Midbrain (tissue), 1 donor: ENCODE results near the gene KCNK15.
A peak's percentile ranks its signal among the peaks of the same experiment; 100 is the strongest.

Experiments used
- DNase-seq: peaks from one replicate; lab custom pipeline; 2025; lab: John Stamatoyannopoulos, UW

Gene KCNK15

DNA sequence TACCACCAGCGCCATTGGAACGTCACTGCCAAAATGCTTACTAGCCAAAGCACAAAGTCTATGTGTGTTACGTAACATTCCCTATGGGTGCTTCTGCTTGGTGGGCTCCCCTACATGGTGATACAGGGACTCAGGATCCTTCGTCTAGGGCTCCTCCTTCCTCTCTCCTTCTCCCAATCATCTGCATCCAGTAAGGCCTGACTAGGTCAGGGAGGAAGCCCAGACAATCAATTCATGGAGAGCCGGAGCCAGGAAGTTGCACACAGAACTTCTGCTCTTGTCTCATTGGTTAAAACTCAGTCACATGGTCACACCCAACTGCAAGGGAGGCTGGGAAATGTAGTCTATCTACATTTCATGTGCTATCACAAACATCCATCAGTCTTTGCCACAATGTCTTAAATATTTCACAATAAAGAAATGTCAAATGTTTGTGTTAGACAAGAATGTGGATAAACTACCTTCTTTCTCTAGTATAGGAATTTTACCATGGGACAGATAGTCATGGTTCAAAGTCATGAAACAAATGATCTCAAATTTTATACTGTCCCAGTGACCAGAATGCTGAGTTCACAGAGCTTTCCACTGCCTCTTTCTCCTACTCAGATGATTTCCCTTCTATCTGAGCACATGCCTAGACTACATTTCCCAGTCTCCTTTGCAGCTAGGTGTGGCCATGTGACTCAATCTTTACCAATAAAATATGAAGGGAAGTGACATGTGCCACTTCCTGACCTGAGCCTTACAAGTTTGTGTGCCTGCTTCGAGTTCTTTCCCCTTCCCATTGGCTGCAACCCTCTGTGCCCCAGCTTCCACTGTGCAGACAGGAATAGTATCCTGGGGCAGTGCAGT lies 9.3 kb upstream of the KCNK15 start:
- peak; percentile 88 for DNase-seq

DNA sequence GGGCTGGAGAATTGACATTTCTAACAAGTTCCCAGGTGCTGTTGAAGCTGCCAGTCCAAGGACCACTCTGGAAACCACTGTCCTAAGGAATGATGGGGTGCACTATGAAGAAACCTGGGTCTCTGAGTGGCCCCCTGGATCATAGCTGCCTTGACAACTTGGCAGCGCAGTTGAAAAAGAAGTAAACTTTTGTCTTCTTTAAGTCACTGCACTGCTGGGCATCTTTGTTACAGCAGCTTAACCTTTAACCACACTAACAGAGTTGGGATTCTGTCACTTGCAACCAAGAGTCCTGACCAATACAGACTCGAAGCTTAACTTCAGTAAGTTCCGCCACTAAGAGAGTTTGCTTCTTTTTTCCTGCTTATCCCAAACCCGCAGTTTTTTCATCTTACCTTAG lies 8.5 kb upstream of the KCNK15 start:
- no peak for DNase-seq

- peak; percentile 80 for DNase-seq
Observed at GRCh38 chr20:44738813-44739477, 6.7 kb upstream of the KCNK15 start.

DNA sequence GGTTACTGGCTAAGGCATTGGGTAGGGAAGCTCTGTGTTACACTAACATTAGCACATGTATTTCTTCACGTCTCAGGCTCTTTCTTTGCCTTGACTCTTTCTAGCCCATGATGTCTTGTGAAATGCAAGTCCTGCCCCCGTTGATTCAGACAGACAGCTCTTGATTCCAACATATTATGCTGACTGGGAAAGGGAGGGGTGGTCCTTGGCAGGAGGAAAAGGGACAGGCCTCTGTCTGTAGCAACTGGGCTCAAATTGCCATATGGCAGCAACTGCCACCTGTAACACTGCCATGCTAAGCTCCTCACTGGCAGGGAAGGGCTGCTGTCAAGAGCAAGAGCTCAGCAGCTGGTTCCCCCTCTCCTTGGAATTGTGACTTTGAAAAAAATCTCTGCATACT lies 5.7 kb upstream of the KCNK15 start:
- no peak for DNase-seq

GRCh38 chr20:44742304-44743079 lies 3.2 kb upstream of the KCNK15 start:
- no peak for DNase-seq

- no peak for DNase-seq
Observed at GRCh38 chr20:44743080-44743701, 2.5 kb upstream of the KCNK15 start.

GRCh38 chr20:44743916-44744655 lies 1.6 kb upstream of the KCNK15 start:
- DNase-seq = no peak

GRCh38 chr20:44745122-44745597 lies 505 bp upstream of the KCNK15 start:
- DNase-seq = no peak

DNA sequence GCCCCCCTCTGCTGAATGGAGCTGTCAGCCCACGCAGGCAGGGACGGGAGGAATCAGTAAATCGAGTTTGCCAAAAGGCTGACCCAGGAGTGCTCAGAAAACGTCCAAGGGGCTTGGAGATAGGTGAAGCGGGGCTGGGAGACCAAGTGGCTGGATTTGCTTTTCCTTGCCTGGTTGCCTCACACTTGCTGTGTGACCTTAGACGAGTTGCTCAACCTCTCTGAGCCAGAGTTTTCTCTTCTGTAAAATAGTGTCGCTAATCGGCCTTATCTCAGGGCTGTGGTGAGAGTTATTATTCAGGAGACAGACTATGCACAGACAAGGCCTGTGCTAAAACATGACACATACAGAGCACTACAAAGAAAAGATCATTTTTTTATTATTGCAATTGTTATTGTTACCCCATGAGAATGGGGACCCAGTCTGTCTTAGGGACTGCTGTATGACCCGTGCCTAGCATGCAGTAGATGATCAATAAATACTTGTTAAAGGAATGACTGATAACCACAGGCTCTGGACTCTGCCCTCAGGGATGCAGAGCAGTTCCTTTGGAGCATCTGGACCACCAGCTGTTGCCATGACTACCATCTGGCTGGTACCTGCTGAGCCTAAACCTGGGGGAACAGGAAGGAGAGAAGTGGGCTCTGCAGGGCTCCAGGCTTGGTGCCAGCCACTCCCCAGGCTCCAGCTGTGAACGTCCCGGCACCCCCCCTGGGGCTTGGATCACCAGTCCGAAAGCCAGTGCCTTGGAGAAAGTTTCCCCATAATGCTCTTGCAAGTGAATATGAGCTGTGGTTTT lies 901 bp downstream of the KCNK15 start:
- DNase-seq = no peak

DNA sequence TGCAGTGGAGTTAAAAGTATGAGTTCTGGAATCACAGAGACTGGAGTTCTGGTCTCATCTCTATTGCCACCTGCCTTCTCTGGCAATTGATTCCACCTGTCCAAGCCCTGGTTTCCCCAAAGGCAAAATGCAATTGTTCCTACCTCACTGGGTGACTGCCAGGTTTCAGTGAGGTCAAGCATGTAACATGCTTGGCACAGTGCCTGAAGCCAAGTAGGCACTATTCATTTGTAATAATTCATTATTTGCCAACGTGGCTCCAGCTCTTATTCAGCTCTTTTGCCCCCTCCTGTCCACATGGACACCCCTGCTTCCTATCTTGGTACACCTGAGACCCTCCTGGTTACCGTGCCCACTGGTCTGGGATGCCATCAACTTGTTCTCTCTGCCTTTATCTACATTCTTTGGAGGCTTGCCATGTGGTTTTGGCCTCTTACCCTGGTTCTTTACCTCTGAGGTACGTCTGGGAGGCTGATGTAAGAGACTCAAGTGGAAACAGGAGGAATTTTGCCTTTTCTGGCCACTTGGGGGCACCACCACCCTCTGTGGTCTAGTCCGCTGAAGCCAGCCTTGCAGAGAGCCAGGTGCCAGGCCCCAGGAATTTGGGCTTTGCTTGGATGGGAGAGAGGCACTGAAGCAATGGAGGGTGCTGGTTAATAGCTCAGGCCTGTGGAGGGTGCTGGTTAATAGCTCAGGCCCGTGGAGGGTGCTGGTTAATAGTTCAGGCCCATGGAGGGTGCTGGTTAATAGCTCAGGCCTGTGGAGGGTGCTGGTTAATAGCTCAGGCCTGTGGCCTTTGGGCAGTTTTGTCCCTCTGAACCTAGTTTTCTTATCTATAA lies 1.7 kb downstream of the KCNK15 start:
- peak; percentile 62 for DNase-seq

DNA sequence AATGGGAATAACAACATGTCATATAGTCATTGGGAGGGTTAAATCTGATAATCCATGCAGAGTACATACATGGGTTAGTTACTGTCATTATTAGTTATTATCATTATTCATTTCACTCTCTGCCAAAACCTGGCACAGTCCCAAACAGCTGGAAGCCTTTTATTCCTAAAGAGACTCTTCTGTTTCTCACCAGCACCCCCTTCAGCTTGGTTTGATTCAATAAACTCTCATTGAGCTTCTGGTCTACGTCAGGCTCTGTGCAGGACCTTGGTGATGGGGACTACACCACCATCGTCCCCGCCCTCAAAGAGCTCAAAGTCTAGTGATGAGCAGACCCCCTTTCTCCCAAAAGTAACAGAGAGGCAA lies 2.3 kb downstream of the KCNK15 start:
- peak; percentile 2 for DNase-seq

DNA sequence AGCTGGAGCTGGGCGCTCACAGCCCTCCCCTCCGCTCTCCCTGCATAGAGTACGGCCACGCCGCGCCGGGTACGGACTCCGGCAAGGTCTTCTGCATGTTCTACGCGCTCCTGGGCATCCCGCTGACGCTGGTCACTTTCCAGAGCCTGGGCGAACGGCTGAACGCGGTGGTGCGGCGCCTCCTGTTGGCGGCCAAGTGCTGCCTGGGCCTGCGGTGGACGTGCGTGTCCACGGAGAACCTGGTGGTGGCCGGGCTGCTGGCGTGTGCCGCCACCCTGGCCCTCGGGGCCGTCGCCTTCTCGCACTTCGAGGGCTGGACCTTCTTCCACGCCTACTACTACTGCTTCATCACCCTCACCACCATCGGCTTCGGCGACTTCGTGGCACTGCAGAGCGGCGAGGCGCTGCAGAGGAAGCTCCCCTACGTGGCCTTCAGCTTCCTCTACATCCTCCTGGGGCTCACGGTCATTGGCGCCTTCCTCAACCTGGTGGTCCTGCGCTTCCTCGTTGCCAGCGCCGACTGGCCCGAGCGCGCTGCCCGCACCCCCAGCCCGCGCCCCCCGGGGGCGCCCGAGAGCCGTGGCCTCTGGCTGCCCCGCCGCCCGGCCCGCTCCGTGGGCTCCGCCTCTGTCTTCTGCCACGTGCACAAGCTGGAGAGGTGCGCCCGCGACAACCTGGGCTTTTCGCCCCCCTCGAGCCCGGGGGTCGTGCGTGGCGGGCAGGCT lies 4.6 kb downstream of the KCNK15 start:
- no peak for DNase-seq

DNA sequence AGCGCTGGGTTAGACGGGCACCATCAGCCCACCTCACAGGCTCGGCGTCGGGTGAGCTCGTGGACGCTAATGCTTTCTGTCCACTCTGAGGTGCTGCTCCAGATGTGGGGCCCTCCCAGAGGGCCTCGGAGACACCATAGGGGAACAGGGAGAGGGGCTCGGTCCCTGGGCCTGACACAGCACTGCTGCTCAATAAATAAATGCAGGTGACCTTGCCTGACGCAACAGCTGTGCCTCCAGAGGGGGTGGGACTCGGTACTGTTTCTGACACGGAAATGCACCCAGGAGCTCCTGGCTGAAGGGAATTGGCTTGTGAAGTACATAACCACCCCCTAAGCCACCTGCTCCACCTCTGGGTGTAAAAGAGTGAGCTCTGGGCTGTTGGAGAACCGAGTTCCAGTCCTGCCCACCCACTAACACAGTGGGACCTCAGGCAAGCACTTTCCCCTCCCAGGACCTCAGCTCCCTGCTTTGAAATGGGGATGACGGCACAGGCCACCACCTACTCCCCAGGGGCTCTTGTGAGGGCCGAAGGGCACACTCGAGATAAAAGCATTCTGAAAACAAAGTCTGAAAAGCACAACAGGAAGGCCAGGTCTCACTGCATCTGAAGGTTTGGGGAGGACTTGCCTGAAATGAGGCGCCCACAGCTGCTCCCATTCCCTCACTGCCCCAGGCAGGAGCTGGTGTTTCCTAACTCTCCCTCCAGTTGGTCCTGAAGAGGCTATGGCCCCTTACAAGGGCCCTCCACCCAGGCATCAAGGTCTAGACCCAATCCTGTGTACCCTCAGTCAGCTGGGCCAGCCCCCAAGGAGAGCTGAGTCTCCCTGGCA lies 6.7 kb downstream of the KCNK15 start:
- DNase-seq = no peak

- no peak for DNase-seq
Observed at GRCh38 chr20:44754554-44754953, 8.9 kb downstream of the KCNK15 start.

DNA sequence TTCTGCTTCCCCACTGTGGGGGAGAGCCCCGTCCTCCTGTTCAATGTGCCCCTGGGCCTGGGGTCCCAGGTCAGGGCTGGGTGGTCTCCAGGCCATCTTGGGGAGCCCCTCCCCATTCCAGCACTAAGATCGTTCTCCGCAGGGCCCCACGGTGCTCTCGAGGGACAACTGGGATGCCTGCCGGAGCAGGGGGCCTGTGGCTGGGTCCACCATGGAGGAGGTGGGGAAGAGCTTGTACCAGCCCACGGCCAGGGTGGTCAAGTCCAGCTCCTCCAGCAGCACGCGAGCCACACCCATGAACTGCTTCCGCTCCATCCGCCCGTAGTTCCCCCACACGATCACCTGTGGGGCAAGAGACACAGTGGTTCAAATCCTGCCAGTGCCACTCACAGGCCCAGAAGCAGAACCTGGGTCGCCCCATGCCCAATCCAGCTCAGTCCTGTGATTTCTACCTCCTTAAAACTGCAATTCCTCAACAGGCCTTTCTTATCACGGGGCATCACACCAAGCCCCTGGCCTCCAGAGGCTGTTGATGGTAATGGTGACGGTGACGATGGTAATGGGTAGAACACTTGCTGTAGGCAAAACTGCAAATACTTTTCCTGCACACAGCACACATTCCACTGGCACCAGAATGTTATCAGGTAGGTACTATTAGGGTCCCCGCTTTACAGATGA lies 10.5 kb downstream of the KCNK15 start:
- DNase-seq = no peak

- no peak for DNase-seq
Observed at GRCh38 chr20:44756956-44757355, 11.3 kb downstream of the KCNK15 start.
